ENCODE results near the gene SUPT7L.

DNA sequence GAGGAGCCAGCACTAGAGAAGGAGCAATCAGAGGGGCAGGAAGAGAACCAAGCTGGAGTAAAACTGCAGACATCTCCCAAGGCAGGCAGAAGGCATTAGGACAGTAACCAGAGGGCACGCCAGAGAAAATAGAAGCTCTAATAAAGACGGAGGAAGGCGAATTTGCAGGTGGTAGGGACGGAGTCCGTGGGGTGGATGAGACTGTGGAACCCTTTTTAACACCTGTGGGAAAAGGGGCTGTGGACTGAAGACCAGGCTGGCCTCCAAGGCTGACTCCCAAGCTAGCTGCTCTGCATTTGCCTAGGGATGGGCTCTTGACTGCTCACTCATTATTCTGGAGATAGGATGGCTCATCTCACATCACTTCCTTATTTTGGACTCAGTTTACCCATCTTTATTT lies 49.8 kb upstream of the SUPT7L start:
- TF ChIP-seq POLR2A (IDR thresholded peaks at IDR 0.05; ENCODE audit: low read depth), result no peak
- no peak for TF ChIP-seq EP300 (IDR thresholded peaks at IDR 0.05)
- TF ChIP-seq, protein P1, sequence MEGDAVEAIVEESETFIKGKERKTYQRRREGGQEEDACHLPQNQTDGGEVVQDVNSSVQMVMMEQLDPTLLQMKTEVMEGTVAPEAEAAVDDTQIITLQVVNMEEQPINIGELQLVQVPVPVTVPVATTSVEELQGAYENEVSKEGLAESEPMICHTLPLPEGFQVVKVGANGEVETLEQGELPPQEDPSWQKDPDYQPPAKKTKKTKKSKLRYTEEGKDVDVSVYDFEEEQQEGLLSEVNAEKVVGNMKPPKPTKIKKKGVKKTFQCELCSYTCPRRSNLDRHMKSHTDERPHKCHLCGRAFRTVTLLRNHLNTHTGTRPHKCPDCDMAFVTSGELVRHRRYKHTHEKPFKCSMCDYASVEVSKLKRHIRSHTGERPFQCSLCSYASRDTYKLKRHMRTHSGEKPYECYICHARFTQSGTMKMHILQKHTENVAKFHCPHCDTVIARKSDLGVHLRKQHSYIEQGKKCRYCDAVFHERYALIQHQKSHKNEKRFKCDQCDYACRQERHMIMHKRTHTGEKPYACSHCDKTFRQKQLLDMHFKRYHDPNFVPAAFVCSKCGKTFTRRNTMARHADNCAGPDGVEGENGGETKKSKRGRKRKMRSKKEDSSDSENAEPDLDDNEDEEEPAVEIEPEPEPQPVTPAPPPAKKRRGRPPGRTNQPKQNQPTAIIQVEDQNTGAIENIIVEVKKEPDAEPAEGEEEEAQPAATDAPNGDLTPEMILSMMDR (IDR thresholded peaks at IDR 0.05), result no peak

All from esophagus muscularis mucosa (tissue), 4 donors.